ENCODE data around the gene EXOC4. TPM values are rescaled to one million over a fixed set of nuclear protein-coding genes. Genes with fewer than 3 reads are reported as not detected.

Gene EXOC4
- total RNA-seq, 2 donors from 2014 or later, result 62.0 to 146 TPM

DNA sequence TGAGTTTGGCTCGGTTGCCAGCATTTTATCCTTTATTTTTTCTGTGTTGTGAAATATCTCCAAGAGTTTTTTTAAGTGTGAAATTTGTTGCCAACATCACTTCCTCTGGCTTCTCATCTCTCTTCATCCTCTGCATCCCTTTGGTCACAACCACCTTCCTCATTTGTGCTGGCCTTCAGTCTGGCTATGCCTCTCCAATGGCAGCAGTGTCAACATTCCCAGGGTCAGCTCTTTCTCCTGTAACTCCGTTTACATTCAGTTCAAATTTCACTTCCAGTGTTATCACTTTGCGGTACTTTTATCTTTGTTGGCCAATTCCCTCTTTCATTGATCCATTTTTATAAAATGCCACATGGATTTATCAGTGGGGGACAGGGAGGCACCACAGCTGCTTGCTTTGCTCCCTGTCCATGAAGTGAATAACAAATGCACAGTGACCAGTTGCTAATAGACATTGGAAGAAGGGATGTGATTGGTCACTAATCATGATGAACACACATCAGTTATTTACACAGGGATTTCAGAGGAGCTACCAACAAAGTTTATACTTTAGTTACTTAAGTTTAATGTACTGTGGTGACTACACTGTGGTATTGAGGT lies 562.8 kb downstream of the EXOC4 start:
- Histone ChIP-seq H3K9me3 (no peaks in the 10 kb centered on the region), H3K36me3 (replicated peaks in 1 of 2; ENCODE audit: insufficient read depth in 1 of 2, low read depth in 2 of 2) (no peaks in the 10 kb centered on the region), H3K27me3 (no peaks in the 10 kb centered on the region), H3K4me1 (no peaks in the 10 kb centered on the region), H3K27ac (no peak overlapping the region), H3K4me3 (no peak overlapping the region)
- 39 to 50% methylated on average over 3 of the region's 3 CpGs for WGBS, 2 donors
- ATAC-seq, result no peak
- no peak for TF ChIP-seq POLR2A (IDR thresholded peaks at IDR 0.05)
- TF ChIP-seq, protein P1, sequence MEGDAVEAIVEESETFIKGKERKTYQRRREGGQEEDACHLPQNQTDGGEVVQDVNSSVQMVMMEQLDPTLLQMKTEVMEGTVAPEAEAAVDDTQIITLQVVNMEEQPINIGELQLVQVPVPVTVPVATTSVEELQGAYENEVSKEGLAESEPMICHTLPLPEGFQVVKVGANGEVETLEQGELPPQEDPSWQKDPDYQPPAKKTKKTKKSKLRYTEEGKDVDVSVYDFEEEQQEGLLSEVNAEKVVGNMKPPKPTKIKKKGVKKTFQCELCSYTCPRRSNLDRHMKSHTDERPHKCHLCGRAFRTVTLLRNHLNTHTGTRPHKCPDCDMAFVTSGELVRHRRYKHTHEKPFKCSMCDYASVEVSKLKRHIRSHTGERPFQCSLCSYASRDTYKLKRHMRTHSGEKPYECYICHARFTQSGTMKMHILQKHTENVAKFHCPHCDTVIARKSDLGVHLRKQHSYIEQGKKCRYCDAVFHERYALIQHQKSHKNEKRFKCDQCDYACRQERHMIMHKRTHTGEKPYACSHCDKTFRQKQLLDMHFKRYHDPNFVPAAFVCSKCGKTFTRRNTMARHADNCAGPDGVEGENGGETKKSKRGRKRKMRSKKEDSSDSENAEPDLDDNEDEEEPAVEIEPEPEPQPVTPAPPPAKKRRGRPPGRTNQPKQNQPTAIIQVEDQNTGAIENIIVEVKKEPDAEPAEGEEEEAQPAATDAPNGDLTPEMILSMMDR (IDR thresholded peaks at IDR 0.05), result no peak
- DNase-seq, result no peak
- intact Hi-C loops (cut with DNase I), result no loop called here

DNA sequence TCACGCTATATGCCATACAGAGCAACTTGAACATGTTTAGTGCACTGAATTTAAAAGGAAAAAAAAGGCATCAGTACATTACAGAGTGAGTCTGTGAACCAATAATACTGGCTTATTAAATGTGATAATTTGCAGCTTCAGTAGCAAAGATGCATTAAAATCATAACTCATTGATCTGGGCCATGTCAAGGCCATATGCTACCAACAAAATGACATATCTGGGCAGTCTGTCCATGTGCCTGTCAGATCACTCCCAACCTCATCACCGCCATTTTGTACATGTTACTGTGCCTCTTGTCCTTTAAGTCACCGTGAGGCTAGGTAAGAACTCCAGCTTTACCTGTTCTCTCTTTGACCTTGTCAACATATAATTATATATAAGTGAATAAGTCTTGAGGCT lies 566.8 kb downstream of the EXOC4 start:
- intact Hi-C loops (cut with DNase I), result no loop called here
- H3K4me1 ChIP-seq, result no peaks in the 10 kb centered on the region
- ATAC-seq (no peak), DNase-seq (no peak)
- no peak for TF ChIP-seq POLR2A (IDR thresholded peaks at IDR 0.05)
- TF ChIP-seq, protein P1 (IDR thresholded peaks at IDR 0.05), result no peak
- WGBS, 2 donors, result 99% methylated on average over 3 of the region's 3 CpGs
- H3K27ac ChIP-seq, result no peak overlapping the region
- H3K27me3 ChIP-seq, result no peaks in the 10 kb centered on the region
- H3K9me3 ChIP-seq, result no peaks in the 10 kb centered on the region
- no peaks in the 10 kb centered on the region for H3K36me3 ChIP-seq (replicated peaks in 1 of 2; ENCODE audit: insufficient read depth in 1 of 2, low read depth in 2 of 2)
- H3K4me3 ChIP-seq, result no peak overlapping the region

DNA sequence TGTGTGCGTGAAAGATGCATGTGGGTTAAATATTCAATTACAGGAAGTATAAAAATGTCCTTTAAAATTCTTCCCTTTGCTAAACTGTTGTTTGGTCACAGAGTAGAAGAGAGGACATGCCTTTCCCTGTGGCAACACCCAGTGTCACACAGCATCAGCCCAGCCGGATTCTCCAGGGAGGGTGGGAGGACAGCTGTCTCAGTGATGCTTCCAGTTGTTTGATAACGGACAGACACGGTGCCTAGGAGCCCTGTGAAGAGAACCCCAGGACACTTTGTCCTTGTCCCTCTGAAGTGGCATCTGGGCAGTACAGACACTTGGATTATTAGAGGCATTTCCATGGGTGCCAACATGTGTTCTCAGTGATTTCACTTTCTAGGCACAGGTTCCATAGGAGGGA lies 567.7 kb downstream of the EXOC4 start:
- TF ChIP-seq POLR2A (IDR thresholded peaks at IDR 0.05), result no peak
- TF ChIP-seq, protein P1 (IDR thresholded peaks at IDR 0.05), result no peak
- 85 to 92% methylated on average over 4 of the region's 4 CpGs for WGBS, 2 donors
- ATAC-seq, result no peak

DNA sequence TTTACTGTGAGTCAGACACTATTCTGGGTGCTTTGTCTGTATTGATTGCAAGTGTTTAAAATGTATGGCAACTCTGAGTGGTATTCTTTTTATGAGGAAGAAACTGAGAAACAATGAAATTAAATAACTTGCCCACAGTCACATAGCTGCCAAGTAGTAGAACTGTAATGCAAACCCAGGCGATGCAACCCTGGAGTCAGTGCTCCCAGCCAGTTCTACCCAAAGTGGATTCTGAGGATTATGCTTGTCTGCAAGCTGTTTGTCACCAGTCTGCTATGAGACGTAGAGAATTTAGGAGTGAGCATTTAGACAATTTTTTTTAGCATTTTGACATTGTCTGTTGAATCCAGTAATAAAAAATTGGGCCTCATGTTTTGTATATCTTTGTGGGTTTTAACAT lies 568.3 kb downstream of the EXOC4 start:
- no peak for DNase-seq
- no peaks in the 10 kb centered on the region for H3K4me1 ChIP-seq
- TF ChIP-seq, protein P1 (IDR thresholded peaks at IDR 0.05), result no peak
- TF ChIP-seq POLR2A (IDR thresholded peaks at IDR 0.05), result no peak
- H3K4me3 ChIP-seq, result no peak overlapping the region
- H3K27ac ChIP-seq, result no peak overlapping the region
- no peaks in the 10 kb centered on the region for H3K27me3 ChIP-seq
- intact Hi-C loops (cut with DNase I), result no loop called here
- no peaks in the 10 kb centered on the region for H3K9me3 ChIP-seq
- 96 to 97% methylated on average over 2 of the region's 2 CpGs for WGBS, 2 donors
- ATAC-seq, result no peak
- H3K36me3 ChIP-seq (replicated peaks in 1 of 2; ENCODE audit: insufficient read depth in 1 of 2, low read depth in 2 of 2), result no peaks in the 10 kb centered on the region

More for the DNA sequence above, 567.7 kb downstream of the EXOC4 start:
- no peak overlapping the region for H3K27ac ChIP-seq
- no peaks in the 10 kb centered on the region for H3K9me3 ChIP-seq
- no peaks in the 10 kb centered on the region for H3K27me3 ChIP-seq
- no peaks in the 10 kb centered on the region for H3K36me3 ChIP-seq (replicated peaks in 1 of 2; ENCODE audit: insufficient read depth in 1 of 2, low read depth in 2 of 2)
- no peaks in the 10 kb centered on the region for H3K4me1 ChIP-seq
- H3K4me3 ChIP-seq, result no peak overlapping the region
- intact Hi-C loops (cut with DNase I), result no loop called here
- no peak for DNase-seq

DNA sequence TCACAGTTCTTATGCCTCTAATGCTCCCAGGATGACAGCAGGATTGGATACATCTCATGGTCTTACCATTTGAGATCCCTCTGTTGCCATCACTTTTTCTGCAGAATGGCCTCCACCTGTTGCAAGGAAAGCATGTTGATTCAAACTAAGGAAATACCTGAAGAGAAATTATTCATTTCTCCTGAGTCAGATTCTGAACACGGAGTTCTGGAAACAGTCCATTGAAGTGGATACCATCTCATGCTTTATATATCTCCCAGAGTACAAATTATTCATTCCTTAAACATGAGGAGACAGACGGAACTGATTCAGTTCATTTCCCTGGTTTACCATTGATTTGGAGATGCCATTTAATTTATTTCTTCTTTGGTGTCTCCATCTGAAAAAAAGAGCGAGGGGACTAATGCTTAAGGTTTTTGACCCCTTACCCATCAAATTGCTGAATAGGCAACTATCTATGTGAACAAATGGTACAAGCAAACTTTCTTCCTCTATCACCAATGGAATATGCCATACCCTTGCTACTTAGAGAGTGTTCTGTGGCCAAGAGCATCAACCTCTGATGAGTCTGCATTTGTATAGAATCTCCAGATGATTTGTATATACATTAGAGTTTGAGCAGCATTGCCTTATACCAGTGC lies 569.2 kb downstream of the EXOC4 start:
- WGBS, 2 donors, result 81 to 98% methylated on average over 3 of the region's 3 CpGs
- H3K36me3 ChIP-seq (replicated peaks in 1 of 2; ENCODE audit: insufficient read depth in 1 of 2, low read depth in 2 of 2), result no peaks in the 10 kb centered on the region
- TF ChIP-seq POLR2A (IDR thresholded peaks at IDR 0.05), result no peak
- TF ChIP-seq, protein P1 (IDR thresholded peaks at IDR 0.05), result no peak
- H3K9me3 ChIP-seq, result no peaks in the 10 kb centered on the region
- H3K27me3 ChIP-seq, result no peaks in the 10 kb centered on the region
- ATAC-seq (no peak), DNase-seq (no peak)
- no peaks in the 10 kb centered on the region for H3K4me1 ChIP-seq
- H3K4me3 ChIP-seq, result no peak overlapping the region
- H3K27ac ChIP-seq, result no peak overlapping the region
- intact Hi-C loops (cut with DNase I), result no loop called here
